SU-DHL-6 (cell line): ENCODE data around the gene CCDC9B.

Experiments used
- H2AFZ ChIP-seq: fragments of 200-600 bp; sonication (generic); 2 replicates; pipeline ENCODE4 v1.6.1; 2014; ENCODE audit warnings: low read depth, mild to moderate bottlenecking, moderate library complexity, mixed read lengths, antibody characterized with exemption, low read length; ENCODE audit not compliant: severe bottlenecking
- H3F3A ChIP-seq: fragments of 200-600 bp; shearing (Covaris generic); 2 replicates; pipeline ENCODE4 v1.6.0; 2016; ENCODE audit warnings: antibody characterized with exemption, mild to moderate bottlenecking; ENCODE audit not compliant: insufficient read depth
- H3K27ac ChIP-seq: fragments of 200-600 bp; sonication (generic); 2 replicates; pipeline ENCODE4 v1.5.1; 2016; ENCODE audit warnings: low read depth, mild to moderate bottlenecking, low read length, moderate library complexity, mixed read lengths
- H3K27me3 ChIP-seq: fragments of 200-600 bp; sonication (generic), shearing (Covaris generic); 2 replicates; pipeline ENCODE4 v1.6.0; 2014; ENCODE audit warnings: mild to moderate bottlenecking, low read length
- H3K36me3 ChIP-seq: fragments of 200-600 bp; sonication (generic); 2 replicates; pipeline ENCODE4 v1.6.1; 2014; ENCODE audit warnings: mild to moderate bottlenecking, low read length, mixed read lengths
- H3K4me2 ChIP-seq: fragments of 300-600, 200-600 bp; shearing (Covaris generic), sonication (generic); 2 replicates; pipeline ENCODE4 v1.6.0; 2014; ENCODE audit warnings: low read length, low read depth, mild to moderate bottlenecking; ENCODE audit not compliant: poor library complexity, severe bottlenecking
- H3K4me3 ChIP-seq: fragments of 200-600 bp; sonication (generic); 2 replicates; pipeline ENCODE4 v1.5.1; 2014; ENCODE audit warnings: antibody characterized with exemption, low read length, mild to moderate bottlenecking, mixed read lengths; ENCODE audit not compliant: insufficient read depth, poor library complexity, severe bottlenecking
- H3K79me2 ChIP-seq: fragments of 200-600 bp; sonication (generic); 2 replicates; pipeline ENCODE4 v1.6.1; 2014; ENCODE audit warnings: mild to moderate bottlenecking, low read length, moderate library complexity; ENCODE audit not compliant: insufficient read depth
- H3K9ac ChIP-seq: fragments of 200-600 bp; sonication (generic); 2 replicates; pipeline ENCODE4 v1.7.0; 2014; ENCODE audit warnings: mild to moderate bottlenecking, low read length
- H3K9me2 ChIP-seq: fragments of 200-600 bp; sonication (generic); replicated peaks from 2 replicates; pipeline ENCODE4 v1.6.1; 2014; ENCODE audit warnings: low read length; ENCODE audit not compliant: insufficient read depth
- H3K9me3 ChIP-seq: fragments of 200-600 bp; sonication (generic); 2 replicates; pipeline ENCODE4 v1.6.1; 2014; ENCODE audit warnings: low read length, mixed read lengths; ENCODE audit not compliant: insufficient read depth
- H4K20me1 ChIP-seq: fragments of 200-600 bp; sonication (generic); 2 replicates; pipeline ENCODE4 v1.6.1; 2014; ENCODE audit warnings: low read depth, mild to moderate bottlenecking, antibody characterized with exemption, low read length, moderate library complexity, mixed read lengths
- CTCF ChIP-seq: fragments of 200-600 bp; sonication (generic); IDR thresholded peaks from one replicate; pipeline ENCODE4 v1.5.1; 2017; ENCODE audit warnings: antibody characterized with exemption, mild to moderate bottlenecking, low read length, moderate library complexity; ENCODE audit not compliant: insufficient read depth, poor library complexity, severe bottlenecking
- EZH2phosphoT487 ChIP-seq: fragments of 200-600 bp; sonication (generic), shearing (Covaris generic); conservative IDR thresholded peaks from 2 replicates; pipeline ENCODE4 v1.6.1; 2018; ENCODE audit warnings: mild to moderate bottlenecking, antibody characterized with exemption, low read length, moderate library complexity, mixed read lengths

The CCDC9B gene

DNA sequence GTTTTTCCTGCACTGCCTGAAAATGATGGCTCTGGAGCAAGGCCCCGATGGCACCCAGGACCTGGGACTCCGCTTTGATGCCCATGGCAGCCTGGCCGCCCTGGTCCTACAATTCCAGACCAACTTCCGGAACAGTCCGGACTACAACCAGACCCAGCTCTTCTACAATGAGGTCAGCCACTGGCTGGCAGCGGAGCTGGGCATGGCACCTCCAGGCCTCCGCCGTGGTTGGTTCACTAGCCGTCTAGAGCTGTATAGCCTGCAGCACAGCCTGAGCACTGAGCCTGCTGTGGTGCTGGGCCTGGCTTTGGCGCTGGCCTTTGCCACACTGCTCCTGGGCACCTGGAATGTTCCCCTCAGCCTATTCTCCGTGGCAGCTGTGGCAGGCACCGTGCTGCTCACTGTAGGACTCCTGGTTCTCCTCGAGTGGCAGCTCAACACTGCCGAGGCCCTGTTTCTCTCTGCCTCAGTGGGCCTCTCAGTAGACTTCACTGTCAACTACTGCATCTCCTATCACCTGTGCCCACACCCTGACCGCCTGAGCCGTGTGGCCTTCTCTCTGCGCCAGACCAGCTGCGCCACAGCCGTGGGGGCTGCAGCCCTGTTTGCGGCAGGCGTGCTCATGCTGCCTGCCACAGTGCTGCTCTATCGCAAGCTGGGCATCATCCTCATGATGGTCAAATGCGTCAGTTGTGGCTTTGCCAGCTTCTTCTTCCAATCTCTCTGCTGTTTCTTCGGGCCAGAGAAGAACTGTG, 28.2 kb upstream of the CCDC9B start:
- H3K9me2 ChIP-seq, result no peaks in the 10 kb centered on the region
- no peaks in the 10 kb centered on the region for H4K20me1 ChIP-seq
- H3K9ac ChIP-seq, result no peak overlapping the region; the same call in 1 of the 2 replicates
- H3K79me2 ChIP-seq, result no peaks in the 10 kb centered on the region
- H3K27ac ChIP-seq, result no peak overlapping the region
- H3K36me3 ChIP-seq, result no peaks in the 10 kb centered on the region
- H3K4me3 ChIP-seq, result no peak overlapping the region
- H3F3A ChIP-seq, result no peaks in the 10 kb centered on the region
- H2AFZ ChIP-seq, result no peak overlapping the region
- peak overlapping the region; percentile 44 for H3K4me2 ChIP-seq
- no peaks in the 10 kb centered on the region; the same call in 1 of the 2 replicates for H3K27me3 ChIP-seq
- H3K9me3 ChIP-seq, result no peaks in the 10 kb centered on the region
- TF ChIP-seq EZH2phosphoT487 (no peak), CTCF (no peak)

- Histone ChIP-seq H3K79me2 (no peaks in the 10 kb centered on the region), H3K9me3 (no peaks in the 10 kb centered on the region), H3K4me3 (peak overlapping the region; percentile 39), H3K27ac (peak overlapping the region; percentile 24; the same call in 1 of the 2 replicates), H4K20me1 (no peaks in the 10 kb centered on the region), H3F3A (no peaks in the 10 kb centered on the region), H3K4me2 (peak overlapping the region; percentile 44), H3K27me3 (no peaks in the 10 kb centered on the region; the same call in 1 of the 2 replicates), H3K9ac (peak overlapping the region; percentile 48), H3K9me2 (no peaks in the 10 kb centered on the region), H2AFZ (peak overlapping the region; percentile 81), H3K36me3 (no peaks in the 10 kb centered on the region)
- TF ChIP-seq EZH2phosphoT487 (no peak), CTCF (peak; percentile 82)
Observed at GRCh38 chr15:40367686-40368611, 27.2 kb upstream of the CCDC9B start.

DNA sequence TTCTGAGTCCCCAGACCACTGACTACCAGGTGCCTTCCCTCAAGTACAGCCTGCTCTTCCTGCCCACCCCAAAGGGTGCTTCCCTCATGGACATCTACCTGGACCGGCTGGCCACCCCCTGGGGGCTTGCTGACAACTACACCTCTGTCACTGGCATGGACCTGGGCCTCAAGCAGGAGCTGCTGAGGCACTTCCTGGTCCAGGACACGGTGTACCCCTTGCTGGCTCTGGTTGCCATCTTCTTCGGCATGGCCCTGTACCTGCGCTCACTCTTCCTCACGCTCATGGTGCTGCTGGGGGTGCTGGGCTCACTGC, 26.6 kb upstream of the CCDC9B start:
- Histone ChIP-seq H3K9ac (peak overlapping the region; percentile 46), H2AFZ (peak overlapping the region; percentile 46), H3K79me2 (no peaks in the 10 kb centered on the region), H3K9me2 (no peaks in the 10 kb centered on the region), H3K4me3 (peak overlapping the region; percentile 39), H3K36me3 (no peaks in the 10 kb centered on the region), H3K9me3 (no peaks in the 10 kb centered on the region), H3K27ac (peak overlapping the region; percentile 24; the same call in 1 of the 2 replicates), H3K27me3 (no peaks in the 10 kb centered on the region; the same call in 1 of the 2 replicates), H4K20me1 (no peaks in the 10 kb centered on the region), H3F3A (no peaks in the 10 kb centered on the region), H3K4me2 (peak overlapping the region; percentile 44)
- TF ChIP-seq CTCF, result no peak
- no peak for TF ChIP-seq EZH2phosphoT487
